ENCODE data around the gene MED12L.

Gene MED12L

GRCh38 chr3:151087648-151088047 is 2.2 kb downstream of the MED12L start:
- DNase-seq, result no peak

- no peak for DNase-seq
These were observed 6.4 kb downstream of the MED12L start for GRCh38 chr3:151091685-151092345.

- no peak for DNase-seq
These were observed 7.7 kb downstream of the MED12L start for GRCh38 chr3:151093148-151093547.

GRCh38 chr3:151093905-151094304 is 8.4 kb downstream of the MED12L start:
- no peak for DNase-seq

- DNase-seq, result peak in 1 of 2 donors; percentile 9
These were observed 11.3 kb downstream of the MED12L start for GRCh38 chr3:151096716-151097115.

GRCh38 chr3:151100076-151100475 is 14.6 kb downstream of the MED12L start:
- no peak for DNase-seq

- no peak for DNase-seq
These were observed 16.0 kb downstream of the MED12L start for GRCh38 chr3:151101270-151101969.

- no peak for DNase-seq
These were observed 20.8 kb downstream of the MED12L start for GRCh38 chr3:151106311-151106710.

GRCh38 chr3:151107177-151107576 is 21.7 kb downstream of the MED12L start:
- no peak for DNase-seq

GRCh38 chr3:151107701-151108100 is 22.2 kb downstream of the MED12L start:
- DNase-seq, result no peak

- DNase-seq, result no peak
These were observed 23.9 kb downstream of the MED12L start for GRCh38 chr3:151109286-151109800.

- no peak for DNase-seq
These were observed 27.3 kb downstream of the MED12L start for GRCh38 chr3:151112731-151113130.

GRCh38 chr3:151113343-151113742 is 27.9 kb downstream of the MED12L start:
- DNase-seq, result no peak

GRCh38 chr3:151117047-151117446 is 31.6 kb downstream of the MED12L start:
- no peak for DNase-seq

- DNase-seq, result no peak
These were observed 33.7 kb downstream of the MED12L start for GRCh38 chr3:151119188-151119587.

GRCh38 chr3:151120409-151120808 is 34.9 kb downstream of the MED12L start:
- no peak for DNase-seq

GRCh38 chr3:151121016-151121415 is 35.6 kb downstream of the MED12L start:
- DNase-seq, result no peak

- DNase-seq, result no peak
These were observed 38.4 kb downstream of the MED12L start for GRCh38 chr3:151123827-151124226.

GRCh38 chr3:151124476-151124875 is 39.0 kb downstream of the MED12L start:
- DNase-seq, result no peak

GRCh38 chr3:151130428-151130827 is 45.0 kb downstream of the MED12L start:
- DNase-seq, result no peak

- no peak for DNase-seq
These were observed 47.7 kb downstream of the MED12L start for GRCh38 chr3:151133175-151133574.

GRCh38 chr3:151133917-151134450 is 48.5 kb downstream of the MED12L start:
- DNase-seq, result no peak

- no peak for DNase-seq
These were observed 50.3 kb downstream of the MED12L start for GRCh38 chr3:151135541-151136337.

All from hippocampal formation (tissue), 2 donors.